RCC 7860 (cell line): ENCODE results near the gene FAM53B.

Source experiments
- DNase-seq: peaks from one replicate; pipeline ENCODE4 v3.0.0-alpha.2; 2015; ENCODE audit warnings: low spot score
- FAIRE-seq: peaks from 2 replicates; lab custom pipeline; 2012; peaks lifted over from hg19 to GRCh38; lab: Jason Lieb, UNC

Gene FAM53B

DNA sequence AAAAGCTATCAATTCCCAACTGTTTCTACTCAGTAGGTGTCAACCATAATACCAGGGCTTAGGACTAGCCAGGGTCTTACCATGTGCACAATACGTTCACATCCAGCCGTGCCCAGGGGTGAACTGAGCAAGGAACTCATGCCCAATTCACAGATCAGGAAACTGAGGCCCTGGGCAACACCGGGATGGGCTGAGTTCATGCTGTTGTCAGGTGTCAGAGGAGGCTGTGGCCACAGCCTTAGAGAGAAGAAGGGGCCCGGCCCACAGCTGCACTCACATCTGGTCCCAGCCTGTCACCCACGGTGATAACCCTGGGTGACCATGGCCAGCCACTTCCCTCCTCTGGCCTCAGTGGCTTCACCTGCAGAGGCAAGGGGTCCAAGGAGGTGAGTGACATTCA lies 92.0 kb downstream of the FAM53B start:
- FAIRE-seq: no peak
- DNase-seq: no peak

DNA sequence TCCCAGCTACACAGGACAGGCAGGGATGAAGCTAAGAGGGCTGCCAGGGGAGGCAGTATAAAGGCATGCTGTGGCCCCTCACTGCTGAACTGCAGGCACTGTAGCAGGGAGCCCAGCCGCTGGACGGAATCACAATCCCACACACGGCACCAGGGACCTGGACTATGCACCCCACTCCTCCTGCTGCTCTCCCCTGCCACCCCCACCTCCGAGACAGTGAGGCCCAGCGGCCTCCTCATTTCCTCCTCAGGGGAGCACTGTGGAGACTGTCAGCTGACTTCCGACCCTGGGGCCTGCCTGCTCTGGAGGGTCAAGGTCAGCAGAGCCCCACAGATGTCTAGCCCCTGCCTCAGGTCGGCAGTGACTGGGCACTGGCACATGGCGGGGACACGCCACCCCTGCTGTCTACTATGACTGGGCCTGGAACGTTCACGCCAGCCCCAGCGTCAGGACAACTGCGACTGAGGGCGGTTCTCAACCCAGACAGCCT lies 92.7 kb downstream of the FAM53B start:
- DNase-seq (no peak), FAIRE-seq (no peak)

DNA sequence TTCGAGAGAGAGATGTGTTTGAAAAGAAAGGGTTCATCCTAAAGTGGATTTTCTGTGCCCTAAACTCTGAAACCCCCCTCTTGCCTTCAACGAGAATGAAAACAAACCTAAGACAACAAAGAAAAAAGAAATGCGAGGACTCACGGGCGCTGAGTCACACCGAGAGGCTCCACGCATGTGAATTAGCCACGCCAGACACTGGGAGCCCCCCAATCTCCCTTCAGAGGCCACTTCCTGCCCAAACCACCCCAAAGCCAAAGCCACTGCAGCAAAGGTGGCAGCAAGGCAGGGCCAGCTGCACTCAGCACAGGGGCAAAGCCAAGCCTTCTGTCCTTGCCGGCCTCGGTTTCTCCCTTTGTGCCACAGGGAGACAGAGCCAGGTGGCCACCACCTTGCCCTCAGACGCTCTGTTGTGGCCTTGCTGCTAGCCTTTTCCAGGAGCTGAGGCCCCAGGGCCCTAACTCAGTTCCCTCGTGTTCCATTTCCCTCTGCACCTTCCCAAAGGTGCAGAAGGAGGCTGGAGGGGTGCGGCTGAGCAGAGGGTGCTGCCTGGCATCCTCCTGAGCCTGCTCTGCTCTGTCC lies 93.3 kb downstream of the FAM53B start:
- FAIRE-seq (no peak), DNase-seq (no peak)

DNA sequence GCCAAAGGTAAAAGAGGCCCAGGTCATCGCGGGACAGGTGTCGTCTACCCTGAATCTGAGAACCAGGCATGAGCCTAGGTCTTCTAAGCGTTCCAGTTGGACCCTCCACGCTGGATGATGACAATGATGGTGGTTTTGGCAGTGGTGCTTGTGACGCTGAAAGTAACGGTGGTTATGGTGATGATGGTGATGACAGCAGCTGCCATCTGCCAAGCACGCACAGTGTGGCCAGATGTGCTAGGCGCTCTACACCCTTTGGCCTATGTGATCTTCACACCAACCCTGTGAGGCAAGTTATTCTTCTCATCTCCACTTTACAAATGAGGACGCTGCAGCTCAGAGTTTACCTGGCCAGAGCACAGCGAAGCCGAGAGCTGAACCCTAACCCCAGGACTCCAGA lies 93.9 kb downstream of the FAM53B start:
- FAIRE-seq: no peak
- DNase-seq: no peak

DNA sequence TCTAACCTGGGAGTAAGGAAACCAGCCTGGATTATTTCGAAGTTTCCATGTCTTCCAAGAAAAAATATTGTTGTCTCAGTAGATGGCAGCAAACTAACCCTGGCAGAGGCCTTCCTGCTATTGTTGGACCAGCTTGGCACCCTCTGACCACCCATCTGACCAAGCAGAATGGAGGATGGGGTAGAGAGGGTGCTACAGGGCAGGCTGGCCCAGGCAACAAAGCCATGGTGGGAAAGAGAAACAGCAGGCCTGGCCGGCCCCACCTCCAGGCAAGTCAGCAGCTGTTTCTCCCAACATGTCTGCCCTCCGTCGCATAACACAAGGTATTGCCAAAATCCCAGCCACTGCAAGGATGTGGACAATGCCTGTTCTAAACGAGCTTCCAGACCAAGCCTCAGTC lies 95.0 kb downstream of the FAM53B start:
- FAIRE-seq: no peak
- no peak for DNase-seq

DNA sequence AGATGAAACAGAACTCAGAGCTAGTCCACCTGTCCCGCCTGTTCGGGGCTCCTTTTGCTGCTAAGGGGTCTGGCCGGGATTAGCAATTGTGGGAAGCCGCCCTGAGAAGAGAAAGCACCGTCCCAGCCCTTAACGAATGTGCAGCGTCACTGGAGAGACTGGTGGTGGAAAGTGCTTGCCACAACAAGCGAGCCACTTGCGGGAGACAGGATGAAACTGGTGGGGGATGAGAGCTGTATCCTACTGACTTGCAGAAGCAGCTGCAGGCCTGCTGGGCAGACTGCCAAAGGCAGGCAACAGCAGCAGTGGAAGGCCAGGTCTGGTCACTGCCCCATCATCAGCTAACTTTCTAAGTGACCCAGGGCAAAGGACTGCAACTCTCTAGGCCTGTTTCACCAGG lies 95.4 kb downstream of the FAM53B start:
- no peak for FAIRE-seq
- DNase-seq: no peak

DNA sequence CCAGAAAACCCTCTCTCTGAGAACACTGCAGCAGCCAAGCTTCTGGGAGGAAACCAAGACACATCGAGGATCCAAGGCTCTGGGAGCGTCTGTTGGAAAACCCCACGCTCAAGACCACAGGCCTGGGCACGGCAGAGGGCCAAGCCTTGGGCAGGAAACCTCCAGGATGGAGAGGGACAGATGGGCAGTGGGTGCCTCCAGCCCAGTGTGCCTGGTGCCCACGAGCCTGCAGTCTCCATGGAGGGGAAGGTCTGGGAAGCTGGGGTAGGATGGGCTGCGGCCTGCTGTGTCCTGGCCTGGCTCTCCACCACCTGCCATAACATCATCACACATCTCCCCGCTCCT lies 96.1 kb downstream of the FAM53B start:
- FAIRE-seq: no peak
- DNase-seq: no peak

DNA sequence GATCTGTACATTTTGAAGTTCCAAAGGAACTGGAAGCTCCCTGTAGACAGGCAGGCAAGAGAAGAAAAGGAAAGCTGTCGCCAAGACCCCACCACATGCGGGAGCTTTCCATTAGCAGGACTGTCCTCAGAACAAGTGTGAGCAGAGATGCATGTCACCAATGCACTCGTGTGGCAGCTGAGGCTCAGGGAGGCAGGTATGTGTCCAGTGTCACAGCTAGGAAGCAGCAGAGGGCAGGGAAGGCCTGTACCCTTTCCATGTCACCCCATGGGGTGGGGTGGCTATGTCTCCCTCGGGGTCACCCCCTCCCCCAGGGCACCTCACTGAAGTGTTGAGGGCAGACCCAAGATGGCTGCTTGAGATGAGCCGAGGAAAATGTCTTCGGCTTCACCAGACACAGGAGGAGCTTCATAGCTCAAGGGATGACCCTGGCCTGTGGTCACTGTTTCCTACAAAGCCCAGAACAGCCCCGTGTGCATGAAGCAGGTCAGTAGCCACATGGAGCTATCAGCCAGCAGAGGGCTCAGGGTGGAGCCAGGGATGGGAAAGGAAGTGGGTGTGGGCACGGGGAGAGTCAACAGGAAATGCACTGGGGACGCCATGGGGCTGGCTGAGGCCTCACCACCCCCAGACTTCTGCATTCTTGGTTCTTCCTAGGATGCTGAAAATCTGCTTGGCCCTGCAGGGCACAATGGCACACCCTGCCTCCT lies 96.6 kb downstream of the FAM53B start:
- DNase-seq (no peak), FAIRE-seq (no peak)

DNA sequence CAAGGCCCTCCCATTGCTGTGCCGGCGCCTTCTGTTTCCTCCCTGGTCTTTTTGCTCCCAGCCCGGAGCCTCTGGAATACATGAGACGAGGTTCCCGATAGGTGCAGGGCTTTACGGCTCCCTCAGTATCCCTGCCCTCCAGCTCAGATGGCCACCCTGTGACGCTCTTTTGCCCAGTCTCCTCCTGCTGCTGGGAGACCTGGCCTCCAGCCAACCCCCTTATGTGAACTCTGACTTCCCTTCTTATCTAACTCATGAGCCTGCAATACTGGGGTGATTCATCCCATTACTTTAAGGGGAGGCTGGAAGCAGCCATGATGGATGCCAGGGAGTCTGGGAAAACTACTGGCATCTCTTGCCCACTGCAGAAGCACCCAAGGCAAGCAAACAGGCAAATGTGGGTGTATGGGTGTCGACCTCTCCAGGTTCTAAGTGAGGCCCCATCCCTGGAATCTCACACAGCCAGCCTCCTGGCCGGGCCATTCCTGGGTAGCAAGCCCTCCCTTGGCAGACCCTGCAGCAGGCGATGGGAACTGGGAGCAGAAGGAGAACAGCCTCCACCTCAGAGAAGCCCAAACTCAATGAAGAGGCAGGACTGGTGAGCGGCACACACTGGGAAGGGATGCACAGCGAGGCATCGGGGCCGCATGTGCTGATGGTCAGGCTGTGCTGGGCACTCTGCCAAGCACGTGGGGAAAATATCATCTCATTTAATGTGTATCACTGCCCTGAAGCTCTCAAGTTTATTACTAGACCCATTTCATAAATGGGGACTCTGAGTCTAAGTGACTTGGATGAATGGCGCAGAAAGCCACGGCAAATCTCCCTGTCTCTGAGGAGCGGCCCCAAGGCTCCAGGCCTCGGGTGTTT lies 97.5 kb downstream of the FAM53B start:
- no peak for FAIRE-seq
- DNase-seq: peak; percentile 58

DNA sequence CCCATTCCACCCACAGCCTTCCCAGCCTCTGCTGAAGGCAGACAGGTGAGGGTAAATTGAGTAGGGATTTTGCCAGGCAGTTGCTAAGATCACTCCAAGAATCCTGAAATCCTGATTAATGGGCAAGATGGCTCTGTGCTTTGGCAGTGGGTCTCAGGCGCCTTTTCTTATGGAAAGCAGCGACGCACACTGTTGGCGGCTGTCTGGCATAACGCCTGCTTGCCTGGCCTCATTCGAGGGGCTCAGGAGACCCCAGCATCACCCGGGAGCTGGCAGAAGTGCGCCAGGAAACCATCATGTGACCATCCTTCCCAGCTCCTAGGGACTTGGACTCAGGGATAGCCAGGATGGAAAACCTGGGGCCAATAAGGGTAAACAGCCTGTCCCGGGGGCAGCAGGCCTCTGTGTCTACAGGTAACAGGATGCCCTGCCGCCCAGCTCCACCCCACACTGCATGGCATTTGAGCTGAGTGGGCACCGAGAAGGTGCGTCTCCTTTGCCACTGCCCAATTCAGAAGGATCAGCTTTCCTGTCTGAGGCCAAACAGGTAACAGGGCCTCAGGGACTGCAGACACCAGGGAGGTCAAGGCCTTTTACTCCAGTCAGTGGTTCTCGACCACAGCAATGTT lies 98.6 kb downstream of the FAM53B start:
- no peak for FAIRE-seq
- no peak for DNase-seq

DNA sequence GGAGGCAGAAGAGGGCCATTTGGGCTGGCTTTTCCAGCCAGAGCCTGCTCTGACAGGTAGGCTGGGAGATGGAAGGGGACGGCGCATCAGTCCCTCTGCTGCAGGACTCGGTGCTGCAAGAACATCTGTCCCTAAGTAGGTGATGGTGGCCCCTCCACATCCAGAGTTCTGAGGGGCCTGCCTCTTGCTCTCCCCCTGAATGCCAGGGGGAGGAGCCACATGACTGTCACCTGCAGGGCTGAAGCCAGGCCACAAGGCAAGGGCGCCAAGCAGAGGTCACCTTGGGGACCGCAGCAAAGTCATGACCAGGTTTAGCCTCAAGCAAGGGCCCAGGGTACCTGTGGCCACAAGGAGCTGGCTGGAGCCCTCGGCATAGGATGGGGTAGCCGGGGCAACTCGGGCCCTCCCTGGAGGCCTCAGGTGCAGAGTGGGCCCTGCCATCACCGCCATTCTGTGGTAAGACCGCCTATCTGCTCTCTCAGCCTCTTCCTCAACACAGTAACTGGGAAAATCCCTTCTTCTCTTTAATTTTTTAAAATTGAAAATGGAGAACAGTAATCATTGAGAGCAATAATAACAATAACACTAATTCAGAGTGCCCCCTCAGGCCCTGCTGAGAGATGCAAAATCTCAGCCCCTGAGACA lies 99.3 kb downstream of the FAM53B start:
- FAIRE-seq: no peak
- no peak for DNase-seq

DNA sequence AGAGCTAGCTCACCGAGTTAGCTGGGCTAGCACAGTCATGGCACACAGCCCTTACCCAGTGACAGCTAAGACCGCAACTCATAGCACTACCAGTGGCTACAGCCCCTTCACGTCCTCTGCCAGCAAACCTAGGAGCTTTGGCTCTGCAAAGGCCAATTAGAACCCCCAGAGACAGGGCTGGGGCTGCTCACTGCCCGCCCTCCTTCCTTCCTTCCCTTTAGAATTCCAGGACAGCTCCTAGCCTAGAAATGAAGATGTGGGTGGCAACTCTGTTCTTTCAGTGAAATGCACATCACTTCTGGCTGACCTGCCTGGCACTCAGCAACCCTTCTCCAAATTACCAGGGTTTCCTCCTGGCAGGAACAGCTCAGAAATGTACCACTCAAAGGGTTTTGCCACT lies 99.9 kb downstream of the FAM53B start:
- DNase-seq (no peak), FAIRE-seq (no peak)

DNA sequence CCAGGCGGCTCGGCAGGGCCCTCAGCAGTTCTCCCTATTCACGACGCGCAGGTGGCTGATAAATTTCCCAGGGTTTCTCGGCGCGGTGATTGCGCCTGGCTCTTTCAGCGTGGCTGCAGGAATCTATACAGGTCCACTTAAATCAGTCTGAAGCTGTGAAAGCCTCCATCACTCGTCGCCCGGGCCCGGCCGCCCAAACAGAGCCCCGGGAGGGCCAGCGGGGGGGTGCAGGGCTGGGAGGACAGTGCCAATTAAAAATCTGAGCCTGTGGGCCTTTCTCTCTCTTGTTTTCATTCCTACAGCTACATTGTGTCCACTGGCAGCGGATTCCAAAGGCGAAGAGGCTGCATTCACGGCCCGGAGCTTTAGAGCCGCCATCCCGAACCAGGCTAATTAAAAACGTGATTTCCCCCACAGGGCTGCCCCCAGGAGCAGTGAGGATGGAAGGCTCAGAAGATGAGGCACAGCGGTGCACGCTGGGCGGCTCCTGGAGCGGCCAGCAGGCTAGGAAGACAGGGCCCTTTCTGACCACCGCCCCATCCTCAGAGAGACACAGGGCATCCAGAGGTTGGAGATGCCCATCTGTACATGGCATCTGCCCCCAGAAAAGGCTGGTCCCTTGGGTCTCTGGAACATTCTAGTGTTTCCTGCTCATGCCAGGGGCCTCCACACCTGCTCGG lies 100.7 kb downstream of the FAM53B start:
- FAIRE-seq (no peak), DNase-seq (no peak)

DNA sequence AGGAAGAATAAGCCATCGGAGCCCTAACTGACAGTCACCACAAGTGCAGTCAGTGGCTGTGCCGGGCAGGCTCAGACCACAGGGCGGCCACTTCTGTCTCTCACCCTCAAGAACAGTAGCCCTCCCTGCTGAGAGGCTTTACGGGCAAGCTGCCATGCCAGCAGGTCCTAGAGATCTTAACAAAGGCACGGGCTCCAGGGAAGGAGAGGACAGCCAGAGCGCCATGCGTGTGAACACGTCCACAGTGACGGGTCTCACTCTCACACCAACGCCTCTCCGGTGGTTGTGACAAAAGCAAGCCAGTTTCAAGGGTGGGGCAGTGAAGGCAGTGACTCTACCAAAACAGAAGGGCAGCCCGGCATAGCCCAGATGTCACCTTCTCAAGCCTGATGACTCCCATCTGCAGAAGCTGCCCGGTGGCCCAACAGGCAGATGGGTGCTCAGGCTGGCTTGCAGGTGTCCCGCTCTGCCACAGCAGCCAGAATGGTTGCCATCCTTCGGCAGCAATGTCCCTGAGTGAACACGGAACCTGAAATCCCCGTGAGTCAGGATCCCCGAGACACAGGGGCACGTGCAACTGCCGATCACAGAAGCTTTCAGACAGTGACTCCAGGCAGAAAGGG lies 102.0 kb downstream of the FAM53B start:
- FAIRE-seq (no peak), DNase-seq (no peak)

DNA sequence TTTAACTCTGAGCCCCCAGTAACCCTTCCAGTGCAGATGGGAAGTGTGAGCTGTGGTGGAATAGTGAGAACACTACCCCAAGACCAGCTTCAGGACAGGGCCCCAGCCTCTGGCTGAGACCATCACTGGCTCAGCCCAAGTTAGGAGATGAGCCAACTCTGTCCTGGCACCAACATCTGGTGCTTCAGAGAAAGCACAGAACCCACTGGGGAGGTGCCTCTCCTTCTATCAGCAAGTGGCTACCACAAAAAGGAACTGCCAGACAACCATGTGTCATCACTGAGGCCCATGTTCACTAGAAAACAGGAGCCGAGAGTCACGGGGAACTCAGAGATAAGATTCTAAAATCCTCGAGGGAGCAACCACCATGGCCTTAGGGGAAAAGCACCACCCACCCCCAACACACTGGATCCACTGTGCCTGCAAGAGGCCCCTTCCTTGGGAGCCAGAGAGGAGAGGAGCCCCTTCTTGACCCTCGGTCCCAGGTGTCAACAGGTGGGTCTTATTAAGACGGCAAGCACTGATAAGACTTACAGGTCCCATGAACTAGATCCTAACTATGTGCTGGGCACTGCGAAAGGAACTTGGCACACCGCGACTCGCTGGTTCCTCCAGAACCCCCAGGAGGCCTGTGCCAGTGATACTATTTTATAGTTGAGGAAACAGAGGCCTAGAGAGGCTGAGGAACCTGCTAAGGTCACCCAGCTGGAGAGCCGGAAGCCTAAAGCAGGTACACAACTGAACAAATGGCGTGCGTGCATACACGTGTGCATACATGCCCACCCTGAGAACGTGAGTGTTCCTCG lies 102.7 kb downstream of the FAM53B start:
- no peak for FAIRE-seq
- DNase-seq: no peak

DNA sequence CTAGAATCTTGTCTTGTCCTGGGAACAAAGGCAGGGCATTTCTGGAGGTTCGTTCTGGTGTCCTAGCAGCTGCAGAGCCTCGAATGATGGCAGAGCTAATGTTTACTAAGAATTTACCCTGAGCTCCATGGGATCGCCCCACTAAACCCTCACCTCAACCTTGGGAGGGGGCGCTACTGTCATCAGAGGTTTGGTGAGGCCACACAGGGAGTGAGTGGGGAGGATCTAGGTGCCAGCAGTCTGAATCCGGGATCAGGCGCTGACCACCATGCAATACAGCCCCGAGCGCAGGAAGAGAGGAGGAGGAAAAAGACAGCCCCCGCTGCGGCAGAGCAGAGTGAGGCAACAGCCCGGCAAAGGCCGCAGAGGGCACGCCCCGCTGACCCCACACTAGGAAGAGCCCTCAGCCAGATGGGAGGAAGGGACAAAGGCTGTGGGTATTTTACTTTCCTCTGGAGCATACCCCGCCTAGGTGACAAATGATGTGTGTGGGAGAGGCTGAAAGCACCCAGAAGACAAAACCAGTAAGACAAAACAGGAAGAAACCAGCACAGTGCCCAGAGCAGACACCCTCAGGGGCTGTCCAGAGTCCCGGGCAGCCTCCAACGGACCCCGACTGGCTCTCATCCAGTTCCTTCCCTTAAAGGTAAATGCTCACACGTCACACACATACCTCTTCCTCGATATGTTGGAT lies 103.5 kb downstream of the FAM53B start:
- FAIRE-seq: no peak
- DNase-seq: no peak

DNA sequence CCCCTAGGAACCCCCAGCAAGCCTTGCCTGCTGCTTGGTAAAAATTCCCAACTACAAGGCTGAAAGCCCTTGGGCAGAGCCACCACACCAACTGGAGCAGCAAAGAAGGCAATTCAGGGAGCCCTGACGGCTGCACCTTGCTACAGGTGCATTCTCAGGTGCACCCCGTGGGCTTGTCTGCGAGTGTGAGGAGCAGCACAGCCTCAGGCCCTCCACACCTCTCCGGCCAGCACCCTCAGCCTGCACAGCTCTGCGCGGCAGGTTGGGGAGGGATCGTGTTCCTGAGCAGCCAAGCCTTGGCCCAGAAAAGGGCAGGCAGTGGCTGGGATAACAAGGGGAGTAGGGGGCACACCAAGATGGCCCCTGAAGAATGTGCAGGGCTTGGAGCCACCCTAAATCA lies 104.1 kb downstream of the FAM53B start:
- DNase-seq (no peak), FAIRE-seq (no peak)

DNA sequence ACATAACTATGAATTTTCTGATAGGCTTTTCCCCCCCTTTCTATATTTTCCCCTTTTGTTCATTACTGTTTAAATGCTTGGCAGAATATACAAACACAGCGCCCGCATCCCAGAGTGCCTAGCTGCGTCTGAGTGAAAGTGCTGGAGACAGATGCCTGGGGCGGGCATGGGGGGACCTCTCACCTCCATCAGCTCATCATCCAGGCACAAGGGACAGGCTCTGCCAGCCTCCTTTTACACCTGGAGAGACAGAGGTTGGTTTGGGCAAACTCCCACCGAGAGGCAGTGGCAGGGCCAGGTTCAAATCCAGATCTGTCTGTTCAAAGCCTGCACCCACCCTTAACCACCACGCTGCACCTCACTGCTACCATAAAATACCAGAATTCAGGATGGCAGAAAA lies 104.5 kb downstream of the FAM53B start:
- no peak for FAIRE-seq
- no peak for DNase-seq

DNA sequence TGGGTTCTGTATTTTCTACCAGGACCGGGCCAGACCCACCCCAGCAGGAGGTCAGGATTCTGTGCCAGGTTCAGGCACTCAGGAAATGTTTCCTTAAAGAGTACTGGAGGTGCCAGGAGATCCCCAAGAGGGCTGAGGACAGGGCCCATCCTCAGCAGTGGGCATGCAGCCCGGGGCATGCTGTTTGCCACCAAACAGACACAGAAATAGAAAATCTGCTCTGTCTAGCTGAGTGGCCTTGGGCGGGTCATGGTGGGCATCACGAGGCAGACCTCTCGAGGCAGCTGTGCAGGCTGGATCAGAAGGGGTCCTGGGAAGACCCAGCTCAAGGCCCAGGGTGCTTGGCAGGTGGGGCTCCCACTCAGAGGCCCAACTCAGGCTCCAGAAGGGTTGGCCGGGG lies 105.0 kb downstream of the FAM53B start:
- DNase-seq (no peak), FAIRE-seq (no peak)
